IgD-negative memory B cell (primary cell): Measurements from ENCODE around the gene MYO7A. TPM values are rescaled to one million over a fixed set of nuclear protein-coding genes. Genes with fewer than 3 reads are reported as not detected.

ENCODE experiments used
- H3K27ac Mint-ChIP-seq, 3 donors: one replicate each; pipeline ENCODE4 v1.8.0; 2020 to 2022; ENCODE audit warnings: mild to moderate bottlenecking in 3 of 3, mixed read lengths in 3 of 3, moderate library complexity in 1 of 3
- H3K27me3 Mint-ChIP-seq: one replicate; pipeline ENCODE4 v1.8.0; 2021; ENCODE audit warnings: mixed read lengths
- H3K36me3 Mint-ChIP-seq: one replicate; pipeline ENCODE4 v1.8.0; 2020; ENCODE audit warnings: mild to moderate bottlenecking, mixed read lengths
- H3K4me1 Mint-ChIP-seq, 3 donors: one replicate each; pipeline ENCODE4 v1.8.0; 2020 to 2022; ENCODE audit warnings: mixed read lengths in 3 of 3, mild to moderate bottlenecking in 1 of 3
- H3K4me3 Mint-ChIP-seq, 4 donors: one replicate each; pipeline ENCODE4 v1.8.0; 2020 to 2022; ENCODE audit warnings: mild to moderate bottlenecking in 4 of 4, mixed read lengths in 4 of 4, moderate library complexity in 3 of 4
- H3K9me3 Mint-ChIP-seq, 3 donors: one replicate each; pipeline ENCODE4 v1.8.0; 2020 to 2021; ENCODE audit warnings: mixed read lengths in 3 of 3, mild to moderate bottlenecking in 1 of 3
- polyA plus RNA-seq: library from polyadenylated mRNA; unstranded; fragments of 300-500 nt; fragmentation: Illumina TruSeq; gene quantifications from one replicate; pipeline ENCODE4 v1.2.3, GENCODE V29; 2021

MYO7A gene
- polyA plus RNA-seq, 1 donor from 2014 or later: not detected

GRCh38 chr11:77139201-77139600 is 11.2 kb downstream of the MYO7A start:
- Mint-ChIP-seq H3K36me3 (no peaks in the 10 kb centered on the region), H3K9me3 (no peaks in the 10 kb centered on the region), H3K27ac (peak overlapping the region in 1 of 3 donors; percentile 30), H3K4me1 (peaks cover 0 to 5% (median 1%) of the 10 kb centered on the region in 3 donors), H3K27me3 (peaks cover 20% of the 10 kb centered on the region), H3K4me3 (no peak overlapping the region)

DNA sequence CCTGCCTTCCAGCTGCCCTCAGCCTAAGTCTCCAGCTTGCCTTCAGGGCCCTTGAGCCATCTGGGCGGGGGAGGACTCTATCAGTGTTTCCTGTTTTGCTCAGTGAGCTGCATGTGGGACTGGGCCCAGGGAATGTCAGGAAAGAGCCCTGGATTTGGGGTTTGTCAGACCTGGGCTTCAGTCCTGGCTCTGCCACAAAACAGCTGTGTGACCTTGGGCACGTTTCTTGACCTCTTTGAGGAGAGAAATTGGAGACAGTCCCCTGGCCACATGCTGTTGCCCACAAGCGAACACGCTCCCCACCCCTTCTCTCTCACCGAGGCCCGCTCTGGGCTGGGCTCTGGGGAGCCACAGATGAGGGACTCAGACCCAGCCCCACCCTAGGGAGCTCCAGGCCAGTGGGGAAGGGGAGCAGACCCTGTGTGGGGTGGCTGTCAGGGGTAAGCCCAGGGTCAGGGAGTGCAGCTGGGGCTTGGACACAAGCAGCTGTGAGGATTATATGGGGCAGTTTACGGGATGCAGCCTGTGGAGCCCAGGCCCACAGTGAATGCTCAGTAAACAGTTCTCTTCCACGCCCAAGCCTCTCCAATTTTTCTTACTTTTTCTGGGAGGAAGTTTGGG is 12.3 kb downstream of the MYO7A start:
- Mint-ChIP-seq H3K27me3 (peaks cover 20% of the 10 kb centered on the region), H3K4me3 (no peak overlapping the region), H3K36me3 (no peaks in the 10 kb centered on the region), H3K4me1 (peaks cover 0 to 3% (median 1%) of the 10 kb centered on the region in 3 donors), H3K9me3 (no peaks in the 10 kb centered on the region), H3K27ac (no peak overlapping the region)

GRCh38 chr11:77141034-77141433 is 13.0 kb downstream of the MYO7A start:
- Mint-ChIP-seq H3K9me3 (no peaks in the 10 kb centered on the region), H3K27me3 (peaks cover 20% of the 10 kb centered on the region), H3K36me3 (no peaks in the 10 kb centered on the region), H3K4me1 (peaks cover 0 to 3% (median 1%) of the 10 kb centered on the region in 3 donors), H3K4me3 (no peak overlapping the region), H3K27ac (no peak overlapping the region)

GRCh38 chr11:77141475-77141874 is 13.4 kb downstream of the MYO7A start:
- Mint-ChIP-seq H3K27me3 (peaks cover 18% of the 10 kb centered on the region), H3K4me1 (peaks cover 0 to 3% (median 1%) of the 10 kb centered on the region in 3 donors), H3K27ac (peak overlapping the region in 1 of 3 donors; percentile 18), H3K4me3 (no peak overlapping the region), H3K36me3 (no peaks in the 10 kb centered on the region), H3K9me3 (no peaks in the 10 kb centered on the region)

- H3K9me3 Mint-ChIP-seq: no peaks in the 10 kb centered on the region
- peaks cover 17% of the 10 kb centered on the region for H3K27me3 Mint-ChIP-seq
- no peak overlapping the region for H3K4me3 Mint-ChIP-seq
- H3K36me3 Mint-ChIP-seq: no peaks in the 10 kb centered on the region
- no peak overlapping the region for H3K27ac Mint-ChIP-seq
- H3K4me1 Mint-ChIP-seq: peaks cover 3 to 5% (median 3%) of the 10 kb centered on the region in 3 donors
These were observed 14.3 kb downstream of the MYO7A start for GRCh38 chr11:77142091-77142975.

GRCh38 chr11:77143405-77144020 is 15.5 kb downstream of the MYO7A start:
- Mint-ChIP-seq H3K9me3 (no peaks in the 10 kb centered on the region), H3K27me3 (peaks cover 22% of the 10 kb centered on the region), H3K36me3 (no peaks in the 10 kb centered on the region), H3K27ac (no peak overlapping the region), H3K4me1 (peaks cover 4 to 9% (median 5%) of the 10 kb centered on the region in 3 donors), H3K4me3 (no peak overlapping the region)

DNA sequence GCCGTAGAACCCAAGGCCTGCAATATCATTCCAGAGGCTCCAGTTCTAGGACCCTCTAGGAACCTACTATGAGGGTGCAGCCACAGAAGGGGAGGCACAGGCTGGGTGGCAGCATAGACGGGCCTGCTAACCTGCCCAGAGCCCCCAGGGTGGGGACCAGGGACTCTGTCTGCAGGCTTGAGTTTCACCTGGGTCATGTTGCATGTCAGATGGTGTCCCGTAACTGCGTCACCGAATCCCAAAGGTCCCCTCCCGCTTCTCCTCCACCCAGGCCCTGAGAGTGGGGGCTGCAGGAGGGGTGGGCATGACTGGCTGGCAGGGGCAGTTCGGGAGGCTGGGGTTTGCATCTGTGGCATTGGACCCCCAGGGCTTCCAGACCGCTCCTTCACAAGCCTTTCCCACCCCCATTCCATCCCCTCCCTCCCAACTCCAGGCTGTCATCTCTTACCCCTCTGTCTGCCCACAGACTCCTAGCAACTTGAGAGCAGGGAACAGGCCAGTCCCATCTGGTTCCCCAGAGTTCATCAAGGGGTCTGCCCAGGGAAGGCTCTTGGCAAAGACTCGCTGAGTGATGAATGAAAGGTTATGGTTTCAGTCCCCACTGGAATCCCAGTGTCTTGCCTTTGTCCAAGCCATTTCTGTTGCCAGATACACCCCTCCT is 16.3 kb downstream of the MYO7A start:
- Mint-ChIP-seq H3K27me3 (peaks cover 17% of the 10 kb centered on the region), H3K4me1 (peaks cover 4 to 7% (median 5%) of the 10 kb centered on the region in 3 donors), H3K4me3 (no peak overlapping the region), H3K27ac (no peak overlapping the region), H3K36me3 (no peaks in the 10 kb centered on the region), H3K9me3 (no peaks in the 10 kb centered on the region)

DNA sequence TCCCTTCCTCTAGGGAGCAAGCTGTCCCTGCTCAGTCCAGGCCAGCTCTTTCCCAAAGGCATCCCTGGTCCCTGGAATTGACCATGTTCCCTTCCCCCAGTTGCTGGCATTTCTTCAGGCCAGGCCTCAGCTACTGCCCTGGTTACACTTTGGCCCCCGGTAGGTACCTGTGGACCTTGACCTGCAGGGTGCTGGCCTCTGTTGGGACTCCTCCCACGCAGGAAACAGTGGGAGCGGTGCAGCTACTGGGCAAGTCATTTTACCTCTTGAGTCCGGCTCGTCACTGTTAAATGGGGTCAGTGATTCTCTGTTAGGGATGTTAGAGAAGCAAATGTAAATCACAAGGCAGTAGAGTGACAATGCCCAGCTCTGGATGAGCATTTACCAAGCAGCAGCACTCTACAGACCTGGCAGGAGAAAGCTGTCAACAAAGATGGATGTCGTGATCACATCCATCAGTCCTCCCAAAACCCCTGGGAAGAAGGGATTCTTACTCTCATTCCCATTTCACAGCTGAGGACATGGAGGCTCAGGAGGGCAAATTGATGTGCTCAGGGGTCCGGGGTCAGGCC is 16.9 kb downstream of the MYO7A start:
- peaks cover 4 to 7% (median 5%) of the 10 kb centered on the region in 3 donors for H3K4me1 Mint-ChIP-seq

GRCh38 chr11:77146261-77147035 is 18.4 kb downstream of the MYO7A start:
- H3K36me3 Mint-ChIP-seq: no peaks in the 10 kb centered on the region
- H3K9me3 Mint-ChIP-seq: no peaks in the 10 kb centered on the region
- peak overlapping the region in 1 of 4 donors; percentile 75 for H3K4me3 Mint-ChIP-seq
- peaks cover 4 to 7% (median 5%) of the 10 kb centered on the region in 3 donors for H3K4me1 Mint-ChIP-seq
- H3K27ac Mint-ChIP-seq: peak overlapping the region in 1 of 3 donors; percentile 40
- H3K27me3 Mint-ChIP-seq: peaks cover 18% of the 10 kb centered on the region

More for the DNA sequence above, 16.9 kb downstream of the MYO7A start:
- Mint-ChIP-seq H3K27ac (no peak overlapping the region), H3K4me3 (peak overlapping the region in 1 of 4 donors; percentile 45), H3K27me3 (peaks cover 13% of the 10 kb centered on the region), H3K36me3 (no peaks in the 10 kb centered on the region), H3K9me3 (no peaks in the 10 kb centered on the region)

DNA sequence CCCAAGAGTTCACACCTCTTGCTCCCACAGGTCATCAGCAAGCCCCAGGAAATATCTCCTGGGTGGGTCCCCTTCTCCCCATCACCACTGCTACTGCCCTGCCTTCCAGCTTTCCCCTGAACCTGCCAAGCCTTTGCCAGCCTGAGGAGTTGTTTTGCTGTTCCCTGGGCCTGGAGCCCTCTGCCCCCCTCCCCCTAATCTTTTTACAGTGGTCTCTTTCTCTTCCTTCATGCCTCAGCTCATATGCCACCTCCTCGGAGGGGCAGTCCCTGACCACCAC is 18.9 kb downstream of the MYO7A start:
- Mint-ChIP-seq H3K9me3 (no peaks in the 10 kb centered on the region), H3K4me1 (peaks cover 4 to 7% (median 5%) of the 10 kb centered on the region in 3 donors), H3K27me3 (peaks cover 18% of the 10 kb centered on the region), H3K27ac (no peak overlapping the region), H3K36me3 (no peaks in the 10 kb centered on the region), H3K4me3 (peak overlapping the region in 1 of 4 donors; percentile 76)

- Mint-ChIP-seq H3K27me3 (peaks cover 20% of the 10 kb centered on the region), H3K4me1 (peaks cover 4 to 7% (median 5%) of the 10 kb centered on the region in 3 donors), H3K27ac (no peak overlapping the region), H3K36me3 (no peaks in the 10 kb centered on the region), H3K9me3 (no peaks in the 10 kb centered on the region), H3K4me3 (peak overlapping the region in 3 of 4 donors; percentile 61 to 85 (median 71))
These were observed 19.7 kb downstream of the MYO7A start for GRCh38 chr11:77147668-77148321.

DNA sequence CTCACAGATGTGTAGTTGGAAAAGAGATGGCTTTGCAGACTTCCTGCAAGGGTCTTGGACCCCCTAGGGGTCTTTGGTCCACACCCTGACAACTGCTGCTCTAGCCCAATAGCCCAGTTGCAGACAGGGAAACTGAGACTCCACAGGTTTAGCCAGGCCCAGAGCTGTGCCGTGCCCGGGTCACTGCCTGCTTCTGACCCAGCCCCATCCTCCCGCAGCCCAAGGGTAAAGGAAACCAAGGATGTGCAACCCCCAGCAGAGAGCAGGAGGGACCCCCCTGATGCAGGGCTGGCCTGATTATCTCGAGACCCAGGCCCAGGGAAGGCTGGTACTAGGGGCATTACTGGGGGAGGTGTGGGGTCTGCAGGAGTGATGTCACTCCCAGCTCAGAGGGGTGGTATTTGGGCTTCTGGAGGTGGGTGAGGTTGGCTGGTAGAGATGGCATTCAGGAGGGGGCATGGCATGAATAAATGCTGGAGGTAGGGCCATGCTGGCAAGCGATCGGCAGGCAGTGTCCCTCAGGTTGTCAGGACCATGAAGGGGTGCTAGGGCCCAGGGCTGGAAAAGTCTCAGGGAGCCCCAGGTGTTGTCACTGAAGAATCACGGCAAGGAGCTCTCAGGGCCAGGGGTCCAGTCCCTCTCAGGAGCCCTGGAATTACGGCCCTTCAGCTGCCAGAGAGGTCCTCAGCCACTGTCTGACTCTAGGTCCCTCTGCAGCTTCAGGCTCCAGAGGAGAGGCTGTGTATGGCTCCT is 21.1 kb downstream of the MYO7A start:
- H3K27ac Mint-ChIP-seq: no peak overlapping the region
- peaks cover 22% of the 10 kb centered on the region for H3K27me3 Mint-ChIP-seq
- H3K4me1 Mint-ChIP-seq: peaks cover 4 to 7% (median 5%) of the 10 kb centered on the region in 3 donors
- peak overlapping the region in 2 of 4 donors; percentile 39 to 45 for H3K4me3 Mint-ChIP-seq
- H3K9me3 Mint-ChIP-seq: no peaks in the 10 kb centered on the region
- no peaks in the 10 kb centered on the region for H3K36me3 Mint-ChIP-seq
